ENCODE measurements around the gene DVL3.

DVL3 gene

DNA sequence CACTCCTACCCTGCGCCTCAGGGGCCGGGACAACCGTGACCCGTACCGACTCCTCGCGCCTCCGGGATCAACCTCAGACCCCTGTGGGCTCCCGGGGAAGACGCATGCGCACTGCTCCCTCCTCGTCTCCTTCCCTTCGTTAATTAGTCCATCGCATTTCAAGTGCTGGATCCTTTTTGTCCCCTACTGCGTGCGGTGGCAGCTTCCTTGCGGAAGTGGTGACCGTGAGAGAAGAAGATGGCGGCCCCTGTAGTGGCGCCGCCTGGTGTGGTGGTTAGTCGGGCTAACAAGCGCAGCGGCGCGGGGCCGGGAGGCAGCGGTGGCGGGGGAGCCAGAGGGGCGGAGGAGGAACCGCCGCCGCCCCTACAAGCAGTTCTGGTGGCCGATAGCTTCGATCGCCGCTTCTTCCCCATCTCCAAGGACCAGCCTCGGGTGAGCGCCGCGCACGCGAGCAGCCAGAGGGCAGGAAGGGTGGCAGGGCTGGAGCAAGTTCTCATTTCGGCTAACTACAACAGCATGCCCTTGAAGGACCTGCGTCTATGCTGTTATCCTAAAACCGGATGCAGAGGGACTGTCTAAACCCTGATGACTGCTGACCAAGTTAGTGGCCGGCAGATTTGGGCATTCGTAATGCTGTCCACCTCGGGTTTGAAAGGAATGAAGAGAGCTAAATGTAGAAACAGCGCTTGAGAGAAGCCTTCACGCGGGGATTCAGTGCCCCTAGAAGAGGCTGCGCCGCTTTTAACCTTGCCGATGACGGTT lies 19.8 kb upstream of the DVL3 start, which contains the start of gene EIF2B5:
Gene EIF2B5, plus strand, starts transcription at position 210 of the 762 bp plus-strand sequence. Its CDS starts 28 bp downstream, at position 238.
- H3K27ac ChIP-seq (ENCODE audit: low read depth, low read length) = peak within 1 kb of the TSS; percentile 44
- TF ChIP-seq CTCF (IDR thresholded peaks at IDR 0.05; ENCODE audit: low read depth, low read length, poor library complexity, severe bottlenecking) = peak; percentile 47
- no peak for TF ChIP-seq EZH2phosphoT487 (IDR thresholded peaks at IDR 0.05; ENCODE audit: borderline replicate concordance, low read length)
- peaks cover 40% of the 10 kb centered on the region for H3K36me3 ChIP-seq (ENCODE audit: control insufficient read depth, low read length)
- no peaks in the 10 kb centered on the region for H3K9me3 ChIP-seq (ENCODE audit: control insufficient read depth, insufficient read depth, low read length)
- 0 out of 2 replicates have a peak, but pooled peaks cover 5% of the 10 kb centered on the region for H4K20me1 ChIP-seq (ENCODE audit: control insufficient read depth, insufficient read depth, low read depth, low read length)
- H3K9me2 ChIP-seq (replicated peaks; ENCODE audit: control insufficient read depth, low read length) = no peaks in the 10 kb centered on the region
- 0 out of 2 replicates have a peak, but pooled peaks cover 7% of the 10 kb centered on the region for H3F3A ChIP-seq (ENCODE audit: control insufficient read depth, insufficient read depth)
- no peaks in the 10 kb centered on the region for H3K27me3 ChIP-seq (ENCODE audit: control insufficient read depth, low read length)
- peaks cover 62% of the 10 kb centered on the region for H3K79me2 ChIP-seq (ENCODE audit: control insufficient read depth, low read length)
- peak within 1 kb of the TSS; percentile 92 for H3K4me2 ChIP-seq (ENCODE audit: low read length)
- peaks cover 20% of the 10 kb centered on the region for H3K4me1 ChIP-seq (ENCODE audit: control insufficient read depth, low read length)
- peak within 1 kb of the TSS; percentile 91 for H3K4me3 ChIP-seq (ENCODE audit: low read length)

GRCh38 chr3:184135911-184136260 lies 19.3 kb upstream of the DVL3 start:
- no peaks in the 10 kb centered on the region for H3K9me3 ChIP-seq (ENCODE audit: control insufficient read depth, insufficient read depth, low read length)

GRCh38 chr3:184140436-184140835 lies 14.7 kb upstream of the DVL3 start:
- no peak for TF ChIP-seq EZH2phosphoT487 (IDR thresholded peaks at IDR 0.05; ENCODE audit: borderline replicate concordance, low read length)
- no peak for TF ChIP-seq CTCF (IDR thresholded peaks at IDR 0.05; ENCODE audit: low read depth, low read length, poor library complexity, severe bottlenecking)
- H3K36me3 ChIP-seq (ENCODE audit: control insufficient read depth, low read length) = peaks cover 90% of the 10 kb centered on the region

More at GRCh38 chr3:184135911-184136260, 19.3 kb upstream of the DVL3 start:
- Histone ChIP-seq H3K36me3 (ENCODE audit: control insufficient read depth, low read length) (peaks cover 46% of the 10 kb centered on the region), H3F3A (ENCODE audit: control insufficient read depth, insufficient read depth) (0 out of 2 replicates have a peak, but pooled peaks cover 7% of the 10 kb centered on the region), H3K79me2 (ENCODE audit: control insufficient read depth, low read length) (peaks cover 68% of the 10 kb centered on the region), H3K9me2 (replicated peaks; ENCODE audit: control insufficient read depth, low read length) (no peaks in the 10 kb centered on the region), H4K20me1 (ENCODE audit: control insufficient read depth, insufficient read depth, low read depth, low read length) (0 out of 2 replicates have a peak, but pooled peaks cover 5% of the 10 kb centered on the region), H3K4me2 (ENCODE audit: low read length) (peak overlapping the region; percentile 92), H3K27ac (ENCODE audit: low read depth, low read length) (peak overlapping the region; percentile 44), H3K4me1 (ENCODE audit: control insufficient read depth, low read length) (peaks cover 20% of the 10 kb centered on the region), H3K4me3 (ENCODE audit: low read length) (peak overlapping the region; percentile 91), H3K27me3 (ENCODE audit: control insufficient read depth, low read length) (no peaks in the 10 kb centered on the region)
- TF ChIP-seq CTCF (IDR thresholded peaks at IDR 0.05; ENCODE audit: low read depth, low read length, poor library complexity, severe bottlenecking) (no peak), EZH2phosphoT487 (IDR thresholded peaks at IDR 0.05; ENCODE audit: borderline replicate concordance, low read length) (no peak)

More at GRCh38 chr3:184140436-184140835, 14.7 kb upstream of the DVL3 start:
- Histone ChIP-seq H3K4me3 (ENCODE audit: low read length) (no peak overlapping the region), H3K4me1 (ENCODE audit: control insufficient read depth, low read length) (peaks cover 18% of the 10 kb centered on the region), H3K4me2 (ENCODE audit: low read length) (no peak overlapping the region), H4K20me1 (ENCODE audit: control insufficient read depth, insufficient read depth, low read depth, low read length) (0 out of 2 replicates have a peak, but pooled peaks cover 5% of the 10 kb centered on the region), H3K9me2 (replicated peaks; ENCODE audit: control insufficient read depth, low read length) (no peaks in the 10 kb centered on the region), H3F3A (ENCODE audit: control insufficient read depth, insufficient read depth) (no peaks in the 10 kb centered on the region), H3K27ac (ENCODE audit: low read depth, low read length) (no peak overlapping the region), H3K79me2 (ENCODE audit: control insufficient read depth, low read length) (peaks cover 54% of the 10 kb centered on the region), H3K27me3 (ENCODE audit: control insufficient read depth, low read length) (no peaks in the 10 kb centered on the region), H3K9me3 (ENCODE audit: control insufficient read depth, insufficient read depth, low read length) (no peaks in the 10 kb centered on the region)
